Measurements from ENCODE around the gene THPO.

The THPO gene

DNA sequence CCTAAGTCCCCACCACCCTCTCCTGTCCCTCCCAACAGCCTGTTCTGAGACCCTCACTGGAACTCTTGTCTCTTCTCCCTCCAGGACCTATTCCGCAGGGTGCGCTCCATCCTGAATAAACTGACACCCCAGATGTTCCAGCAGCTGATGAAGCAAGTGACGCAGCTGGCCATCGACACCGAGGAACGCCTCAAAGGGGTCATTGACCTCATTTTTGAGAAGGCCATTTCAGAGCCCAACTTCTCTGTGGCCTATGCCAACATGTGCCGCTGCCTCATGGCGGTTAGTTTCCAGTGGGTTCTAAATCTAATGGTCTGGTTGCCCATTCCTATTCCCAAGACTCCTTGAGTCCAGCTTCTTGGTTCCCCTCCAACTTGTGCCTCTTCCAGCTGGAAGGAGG, 54.3 kb downstream of the THPO start:
- TF ChIP-seq, protein P1, sequence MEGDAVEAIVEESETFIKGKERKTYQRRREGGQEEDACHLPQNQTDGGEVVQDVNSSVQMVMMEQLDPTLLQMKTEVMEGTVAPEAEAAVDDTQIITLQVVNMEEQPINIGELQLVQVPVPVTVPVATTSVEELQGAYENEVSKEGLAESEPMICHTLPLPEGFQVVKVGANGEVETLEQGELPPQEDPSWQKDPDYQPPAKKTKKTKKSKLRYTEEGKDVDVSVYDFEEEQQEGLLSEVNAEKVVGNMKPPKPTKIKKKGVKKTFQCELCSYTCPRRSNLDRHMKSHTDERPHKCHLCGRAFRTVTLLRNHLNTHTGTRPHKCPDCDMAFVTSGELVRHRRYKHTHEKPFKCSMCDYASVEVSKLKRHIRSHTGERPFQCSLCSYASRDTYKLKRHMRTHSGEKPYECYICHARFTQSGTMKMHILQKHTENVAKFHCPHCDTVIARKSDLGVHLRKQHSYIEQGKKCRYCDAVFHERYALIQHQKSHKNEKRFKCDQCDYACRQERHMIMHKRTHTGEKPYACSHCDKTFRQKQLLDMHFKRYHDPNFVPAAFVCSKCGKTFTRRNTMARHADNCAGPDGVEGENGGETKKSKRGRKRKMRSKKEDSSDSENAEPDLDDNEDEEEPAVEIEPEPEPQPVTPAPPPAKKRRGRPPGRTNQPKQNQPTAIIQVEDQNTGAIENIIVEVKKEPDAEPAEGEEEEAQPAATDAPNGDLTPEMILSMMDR (IDR thresholded peaks at IDR 0.05; ENCODE audit: low read length, missing control alignments), result no peak
- DNase-seq (ENCODE audit: low read depth), result no peak
- no peak overlapping the region for H3K4me3 ChIP-seq (replicated peaks; ENCODE audit: low read depth, low read length)

DNA sequence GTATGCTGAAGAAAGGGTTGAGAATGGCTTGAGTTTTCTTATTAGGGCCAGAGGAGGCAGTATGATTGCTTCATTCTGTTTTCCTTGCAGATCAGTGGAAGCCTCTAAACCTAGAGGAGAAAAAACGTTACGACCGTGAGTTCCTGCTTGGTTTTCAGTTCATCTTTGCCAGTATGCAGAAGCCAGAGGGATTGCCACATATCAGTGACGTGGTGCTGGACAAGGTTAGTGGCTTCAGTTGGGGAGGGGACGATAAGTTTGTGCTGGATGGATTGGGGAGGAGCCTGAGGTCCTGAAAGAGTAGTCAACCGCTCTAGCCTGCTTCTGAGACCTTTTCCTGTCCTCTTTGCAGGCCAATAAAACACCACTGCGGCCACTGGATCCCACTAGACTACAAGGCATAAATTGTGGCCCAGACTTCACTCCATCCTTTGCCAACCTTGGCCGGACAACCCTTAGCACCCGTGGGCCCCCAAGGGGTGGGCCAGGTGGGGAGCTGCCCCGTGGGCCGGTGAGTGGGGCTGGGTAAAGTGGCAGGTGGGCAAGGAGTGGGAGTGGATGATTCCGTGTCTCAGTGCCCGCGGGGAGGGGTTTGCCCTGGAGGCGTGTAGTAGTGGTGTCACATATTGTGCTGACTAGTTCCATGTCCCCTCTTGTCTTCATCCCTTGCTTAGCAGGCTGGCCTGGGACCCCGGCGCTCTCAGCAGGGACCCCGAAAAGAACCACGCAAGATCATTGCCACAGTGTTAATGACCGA, 55.1 kb downstream of the THPO start:
- H3K4me3 ChIP-seq (replicated peaks; ENCODE audit: low read depth, low read length), result no peak overlapping the region
- TF ChIP-seq, protein P1 (IDR thresholded peaks at IDR 0.05; ENCODE audit: low read length, missing control alignments), result no peak
- no peak for DNase-seq (ENCODE audit: low read depth)
